ENCODE data around the gene EDN1.

EDN1 gene

GRCh38 chr6:12271594-12271993, 18.6 kb upstream of the EDN1 start:
- Histone ChIP-seq H3K4me3 (ENCODE audit: low read length in 2 of 2) (no peak overlapping the region), H3K27ac (ENCODE audit: low read length) (no peak overlapping the region), H3K9ac (ENCODE audit: low read length in 2 of 2) (no peak overlapping the region), H3K36me3 (ENCODE audit: control insufficient read depth in 2 of 2, insufficient read depth in 2 of 2, low read length in 2 of 2) (no peaks in the 10 kb centered on the region), H3K9me3 (ENCODE audit: control insufficient read depth in 2 of 2, low read length in 2 of 2) (no peaks in the 10 kb centered on the region), H3K4me1 (ENCODE audit: control insufficient read depth, insufficient read depth, low read length) (no peaks in the 10 kb centered on the region), H3K27me3 (ENCODE audit: control insufficient read depth in 1 of 2, insufficient read depth in 2 of 2, low read length in 2 of 2) (no peaks in the 10 kb centered on the region)

GRCh38 chr6:12271997-12272396, 18.2 kb upstream of the EDN1 start:
- Histone ChIP-seq H3K27ac (ENCODE audit: low read length) (no peak overlapping the region), H3K4me3 (ENCODE audit: low read length in 2 of 2) (no peak overlapping the region), H3K9ac (ENCODE audit: low read length in 2 of 2) (no peak overlapping the region), H3K27me3 (ENCODE audit: control insufficient read depth in 1 of 2, insufficient read depth in 2 of 2, low read length in 2 of 2) (no peaks in the 10 kb centered on the region), H3K4me1 (ENCODE audit: control insufficient read depth, insufficient read depth, low read length) (no peaks in the 10 kb centered on the region), H3K36me3 (ENCODE audit: control insufficient read depth in 2 of 2, insufficient read depth in 2 of 2, low read length in 2 of 2) (no peaks in the 10 kb centered on the region), H3K9me3 (ENCODE audit: control insufficient read depth in 2 of 2, low read length in 2 of 2) (no peaks in the 10 kb centered on the region)

GRCh38 chr6:12275107-12275506, 15.1 kb upstream of the EDN1 start:
- no peak overlapping the region for H3K27ac ChIP-seq (ENCODE audit: low read length)
- no peaks in the 10 kb centered on the region for H3K4me1 ChIP-seq (ENCODE audit: control insufficient read depth, insufficient read depth, low read length)
- no peaks in the 10 kb centered on the region for H3K9me3 ChIP-seq (ENCODE audit: control insufficient read depth in 2 of 2, low read length in 2 of 2)
- no peaks in the 10 kb centered on the region for H3K27me3 ChIP-seq (ENCODE audit: control insufficient read depth in 1 of 2, insufficient read depth in 2 of 2, low read length in 2 of 2)
- no peaks in the 10 kb centered on the region for H3K36me3 ChIP-seq (ENCODE audit: control insufficient read depth in 2 of 2, insufficient read depth in 2 of 2, low read length in 2 of 2)
- no peak overlapping the region for H3K9ac ChIP-seq (ENCODE audit: low read length in 2 of 2)
- no peak overlapping the region for H3K4me3 ChIP-seq (ENCODE audit: low read length in 2 of 2)

- Histone ChIP-seq H3K9ac (ENCODE audit: low read length in 2 of 2) (no peak overlapping the region), H3K36me3 (ENCODE audit: control insufficient read depth in 2 of 2, insufficient read depth in 2 of 2, low read length in 2 of 2) (no peaks in the 10 kb centered on the region), H3K27ac (ENCODE audit: low read length) (no peak overlapping the region), H3K9me3 (ENCODE audit: control insufficient read depth in 2 of 2, low read length in 2 of 2) (no peaks in the 10 kb centered on the region), H3K4me3 (ENCODE audit: low read length in 2 of 2) (no peak overlapping the region), H3K27me3 (ENCODE audit: control insufficient read depth in 1 of 2, insufficient read depth in 2 of 2, low read length in 2 of 2) (no peaks in the 10 kb centered on the region), H3K4me1 (ENCODE audit: control insufficient read depth, insufficient read depth, low read length) (no peaks in the 10 kb centered on the region)
Observed at GRCh38 chr6:12276930-12277315, 13.2 kb upstream of the EDN1 start.

GRCh38 chr6:12277386-12277785, 12.8 kb upstream of the EDN1 start:
- Histone ChIP-seq H3K9me3 (ENCODE audit: control insufficient read depth in 2 of 2, low read length in 2 of 2) (no peaks in the 10 kb centered on the region), H3K4me1 (ENCODE audit: control insufficient read depth, insufficient read depth, low read length) (no peaks in the 10 kb centered on the region), H3K27ac (ENCODE audit: low read length) (no peak overlapping the region), H3K36me3 (ENCODE audit: control insufficient read depth in 2 of 2, insufficient read depth in 2 of 2, low read length in 2 of 2) (no peaks in the 10 kb centered on the region), H3K4me3 (ENCODE audit: low read length in 2 of 2) (no peak overlapping the region), H3K9ac (ENCODE audit: low read length in 2 of 2) (no peak overlapping the region), H3K27me3 (ENCODE audit: control insufficient read depth in 1 of 2, insufficient read depth in 2 of 2, low read length in 2 of 2) (no peaks in the 10 kb centered on the region)

- Histone ChIP-seq H3K4me1 (ENCODE audit: control insufficient read depth, insufficient read depth, low read length) (no peaks in the 10 kb centered on the region), H3K36me3 (ENCODE audit: control insufficient read depth in 2 of 2, insufficient read depth in 2 of 2, low read length in 2 of 2) (no peaks in the 10 kb centered on the region), H3K9ac (ENCODE audit: low read length in 2 of 2) (no peak overlapping the region), H3K9me3 (ENCODE audit: control insufficient read depth in 2 of 2, low read length in 2 of 2) (no peaks in the 10 kb centered on the region), H3K27me3 (ENCODE audit: control insufficient read depth in 1 of 2, insufficient read depth in 2 of 2, low read length in 2 of 2) (no peaks in the 10 kb centered on the region), H3K4me3 (ENCODE audit: low read length in 2 of 2) (no peak overlapping the region), H3K27ac (ENCODE audit: low read length) (no peak overlapping the region)
Observed at GRCh38 chr6:12278915-12279314, 11.2 kb upstream of the EDN1 start.

GRCh38 chr6:12279322-12280091, 10.7 kb upstream of the EDN1 start:
- Histone ChIP-seq H3K9me3 (ENCODE audit: control insufficient read depth in 2 of 2, low read length in 2 of 2) (no peaks in the 10 kb centered on the region), H3K4me3 (ENCODE audit: low read length in 2 of 2) (no peak overlapping the region), H3K4me1 (ENCODE audit: control insufficient read depth, insufficient read depth, low read length) (no peaks in the 10 kb centered on the region), H3K27me3 (ENCODE audit: control insufficient read depth in 1 of 2, insufficient read depth in 2 of 2, low read length in 2 of 2) (no peaks in the 10 kb centered on the region), H3K9ac (ENCODE audit: low read length in 2 of 2) (no peak overlapping the region), H3K27ac (ENCODE audit: low read length) (no peak overlapping the region), H3K36me3 (ENCODE audit: control insufficient read depth in 2 of 2, insufficient read depth in 2 of 2, low read length in 2 of 2) (no peaks in the 10 kb centered on the region)

GRCh38 chr6:12280458-12280857, 9.7 kb upstream of the EDN1 start:
- Histone ChIP-seq H3K4me3 (ENCODE audit: low read length in 2 of 2) (no peak overlapping the region), H3K9me3 (ENCODE audit: control insufficient read depth in 2 of 2, low read length in 2 of 2) (no peaks in the 10 kb centered on the region), H3K9ac (ENCODE audit: low read length in 2 of 2) (no peak overlapping the region), H3K36me3 (ENCODE audit: control insufficient read depth in 2 of 2, insufficient read depth in 2 of 2, low read length in 2 of 2) (no peaks in the 10 kb centered on the region), H3K27me3 (ENCODE audit: control insufficient read depth in 1 of 2, insufficient read depth in 2 of 2, low read length in 2 of 2) (no peaks in the 10 kb centered on the region), H3K4me1 (ENCODE audit: control insufficient read depth, insufficient read depth, low read length) (no peaks in the 10 kb centered on the region), H3K27ac (ENCODE audit: low read length) (no peak overlapping the region)

GRCh38 chr6:12280902-12281301, 9.3 kb upstream of the EDN1 start:
- H3K36me3 ChIP-seq (ENCODE audit: control insufficient read depth in 2 of 2, insufficient read depth in 2 of 2, low read length in 2 of 2) = no peaks in the 10 kb centered on the region
- H3K4me3 ChIP-seq (ENCODE audit: low read length in 2 of 2) = no peak overlapping the region
- H3K27ac ChIP-seq (ENCODE audit: low read length) = no peak overlapping the region
- no peaks in the 10 kb centered on the region for H3K4me1 ChIP-seq (ENCODE audit: control insufficient read depth, insufficient read depth, low read length)
- H3K9me3 ChIP-seq (ENCODE audit: control insufficient read depth in 2 of 2, low read length in 2 of 2) = no peaks in the 10 kb centered on the region
- H3K9ac ChIP-seq (ENCODE audit: low read length in 2 of 2) = no peak overlapping the region
- no peaks in the 10 kb centered on the region for H3K27me3 ChIP-seq (ENCODE audit: control insufficient read depth in 1 of 2, insufficient read depth in 2 of 2, low read length in 2 of 2)

GRCh38 chr6:12283904-12284303, 6.3 kb upstream of the EDN1 start:
- H3K4me3 ChIP-seq (ENCODE audit: low read length in 2 of 2) = no peak overlapping the region
- H3K9ac ChIP-seq (ENCODE audit: low read length in 2 of 2) = no peak overlapping the region
- H3K36me3 ChIP-seq (ENCODE audit: control insufficient read depth in 2 of 2, insufficient read depth in 2 of 2, low read length in 2 of 2) = no peaks in the 10 kb centered on the region
- no peak overlapping the region for H3K27ac ChIP-seq (ENCODE audit: low read length)
- no peaks in the 10 kb centered on the region for H3K4me1 ChIP-seq (ENCODE audit: control insufficient read depth, insufficient read depth, low read length)
- H3K9me3 ChIP-seq (ENCODE audit: control insufficient read depth in 2 of 2, low read length in 2 of 2) = no peaks in the 10 kb centered on the region
- no peaks in the 10 kb centered on the region for H3K27me3 ChIP-seq (ENCODE audit: control insufficient read depth in 1 of 2, insufficient read depth in 2 of 2, low read length in 2 of 2)

- Histone ChIP-seq H3K36me3 (ENCODE audit: control insufficient read depth in 2 of 2, insufficient read depth in 2 of 2, low read length in 2 of 2) (no peaks in the 10 kb centered on the region), H3K9ac (ENCODE audit: low read length in 2 of 2) (no peak overlapping the region), H3K27ac (ENCODE audit: low read length) (no peak overlapping the region)
Observed at GRCh38 chr6:12286373-12287110, 3.6 kb upstream of the EDN1 start.

More at GRCh38 chr6:12286373-12287110, 3.6 kb upstream of the EDN1 start:
- H3K9me3 ChIP-seq (ENCODE audit: control insufficient read depth in 2 of 2, low read length in 2 of 2) = no peaks in the 10 kb centered on the region
- no peak overlapping the region for H3K4me3 ChIP-seq (ENCODE audit: low read length in 2 of 2)
- H3K27me3 ChIP-seq (ENCODE audit: control insufficient read depth in 1 of 2, insufficient read depth in 2 of 2, low read length in 2 of 2) = no peaks in the 10 kb centered on the region
- peaks cover 5% of the 10 kb centered on the region for H3K4me1 ChIP-seq (ENCODE audit: control insufficient read depth, insufficient read depth, low read length)
